BLaER1 (cell line): ENCODE measurements around the gene NTRK3.

Experiments
- H3K27ac ChIP-seq: shearing (Covaris generic); formaldehyde crosslinking; 2 replicates; pipeline ENCODE4 v1.8.1; 2022
- H3K27me3 ChIP-seq: shearing (Covaris generic); formaldehyde crosslinking; 2 replicates; pipeline ENCODE4 v1.8.1; 2022
- H3K36me3 ChIP-seq: shearing (Covaris generic); formaldehyde crosslinking; 2 replicates; pipeline ENCODE4 v1.8.1; 2022
- H3K4me1 ChIP-seq: shearing (Covaris generic); formaldehyde crosslinking; 2 replicates; pipeline ENCODE4 v1.8.1; 2022
- H3K4me2 ChIP-seq: shearing (Covaris generic); formaldehyde crosslinking; 2 replicates; pipeline ENCODE4 v1.8.1; 2022
- H3K4me3 ChIP-seq: shearing (Covaris generic); formaldehyde crosslinking; 2 replicates; pipeline ENCODE4 v1.8.1; 2022
- H3K9ac ChIP-seq: shearing (Covaris generic); formaldehyde crosslinking; 2 replicates; pipeline ENCODE4 v1.8.1; 2022
- H3K9me3 ChIP-seq: shearing (Covaris generic); formaldehyde crosslinking; 2 replicates; pipeline ENCODE4 v1.8.1; 2022
- H4K20me1 ChIP-seq: shearing (Covaris generic); formaldehyde crosslinking; 2 replicates; pipeline ENCODE4 v1.8.1; 2022
- Cebpa-rat ChIP-seq: shearing (Covaris generic); IDR thresholded peaks from 2 replicates; pipeline ENCODE4 v1.8.1; 2022

Gene NTRK3

DNA sequence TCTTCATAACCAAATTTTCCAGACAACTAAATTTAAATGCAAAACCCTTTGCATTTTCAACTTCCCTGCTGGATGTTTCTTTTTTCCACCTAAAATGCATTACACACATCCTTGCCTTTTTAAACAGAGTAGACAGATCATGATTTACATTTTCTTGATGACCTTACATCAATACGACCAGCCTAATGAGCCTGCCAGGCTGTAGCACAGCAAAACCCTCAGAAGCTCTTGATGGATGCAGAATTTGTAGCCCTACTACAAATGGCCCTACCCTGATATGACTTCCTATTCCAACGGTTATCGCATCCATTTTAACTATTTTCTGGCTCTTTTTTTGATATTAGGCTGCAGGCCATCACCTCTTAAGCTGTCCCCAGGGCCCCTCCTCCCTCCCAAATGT lies 66.3 kb downstream of the NTRK3 start:
- H3K9ac ChIP-seq: no peak overlapping the region
- H4K20me1 ChIP-seq: no peaks in the 10 kb centered on the region
- peaks cover 42% of the 10 kb centered on the region for H3K4me1 ChIP-seq
- no peak overlapping the region for H3K27ac ChIP-seq
- no peaks in the 10 kb centered on the region for H3K36me3 ChIP-seq
- no peaks in the 10 kb centered on the region for H3K9me3 ChIP-seq
- no peak for TF ChIP-seq Cebpa-rat
- no peaks in the 10 kb centered on the region for H3K27me3 ChIP-seq
- no peak overlapping the region for H3K4me2 ChIP-seq
- no peak overlapping the region for H3K4me3 ChIP-seq

DNA sequence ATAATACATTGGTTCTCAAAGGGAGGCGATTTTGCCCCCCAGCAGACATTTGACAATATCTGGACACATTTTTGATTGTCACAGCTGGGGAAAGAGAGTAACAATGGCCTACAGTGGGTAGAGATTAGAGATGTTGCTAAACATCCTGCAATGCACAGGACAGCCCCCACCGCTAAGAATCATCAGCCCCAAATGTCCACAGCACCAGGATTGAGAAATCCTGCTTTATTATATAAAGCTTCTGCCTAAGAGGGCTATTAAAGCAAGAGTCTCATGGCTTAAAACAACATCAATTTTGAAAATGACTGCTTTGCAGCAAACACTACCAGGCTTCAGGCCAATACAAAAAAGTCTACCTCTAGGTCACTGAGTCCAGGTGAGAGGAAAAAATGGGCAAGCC lies 68.2 kb downstream of the NTRK3 start:
- Histone ChIP-seq H3K9ac (no peak overlapping the region), H3K4me3 (no peak overlapping the region), H4K20me1 (no peaks in the 10 kb centered on the region), H3K27ac (no peak overlapping the region), H3K4me1 (peaks cover 42% of the 10 kb centered on the region), H3K27me3 (no peaks in the 10 kb centered on the region), H3K4me2 (peak overlapping the region; percentile 64), H3K9me3 (no peaks in the 10 kb centered on the region), H3K36me3 (no peaks in the 10 kb centered on the region)
- no peak for TF ChIP-seq Cebpa-rat

DNA sequence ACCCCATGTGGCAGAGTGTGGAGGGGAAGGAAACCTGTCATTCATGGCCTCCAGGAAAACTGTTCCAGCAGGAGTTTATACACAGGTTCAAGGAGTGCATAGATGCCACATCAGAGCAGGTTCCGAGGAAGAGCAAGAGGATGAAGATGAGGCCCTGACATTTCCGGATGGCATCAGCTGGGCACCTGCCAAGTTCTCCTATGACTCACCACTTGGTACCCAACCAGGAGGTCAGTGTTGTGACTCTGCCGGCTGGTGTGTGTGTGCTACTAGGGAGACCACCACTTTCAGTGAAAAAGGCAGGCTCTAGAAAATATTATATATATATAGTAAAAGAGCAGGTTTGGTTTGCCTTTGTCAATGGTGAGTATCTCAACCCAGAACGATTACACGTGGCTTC lies 69.3 kb downstream of the NTRK3 start:
- no peak for TF ChIP-seq Cebpa-rat
- Histone ChIP-seq H3K4me3 (no peak overlapping the region), H3K4me2 (peak overlapping the region; percentile 64)

DNA sequence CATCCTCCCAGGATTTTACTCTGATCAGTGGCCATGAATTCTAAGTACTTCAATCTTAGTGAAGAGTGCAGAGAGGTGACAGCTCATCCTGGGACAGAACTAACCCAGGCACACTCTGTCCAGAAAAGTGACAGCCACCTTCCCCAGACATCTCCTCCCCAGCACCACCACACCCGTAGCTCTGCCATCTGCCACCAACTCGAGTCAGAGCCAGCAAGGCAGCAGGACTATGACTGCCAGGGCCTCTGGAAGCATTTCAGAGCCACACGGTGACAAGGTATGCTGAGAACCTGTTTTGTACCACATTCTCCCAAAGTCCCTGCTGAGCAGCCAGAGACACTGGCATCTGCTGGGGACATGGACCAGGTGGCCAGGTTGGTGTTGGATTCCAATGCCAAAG lies 71.0 kb downstream of the NTRK3 start:
- H3K4me3 ChIP-seq: no peak overlapping the region
- TF ChIP-seq Cebpa-rat: no peak
- H3K27me3 ChIP-seq: no peaks in the 10 kb centered on the region
- peaks cover 46% of the 10 kb centered on the region for H3K4me1 ChIP-seq
- no peak overlapping the region for H3K4me2 ChIP-seq
- no peaks in the 10 kb centered on the region for H3K36me3 ChIP-seq
- no peak overlapping the region for H3K9ac ChIP-seq
- no peaks in the 10 kb centered on the region for H4K20me1 ChIP-seq
- H3K27ac ChIP-seq: no peak overlapping the region
- no peaks in the 10 kb centered on the region for H3K9me3 ChIP-seq

More for the DNA sequence above, 69.3 kb downstream of the NTRK3 start:
- no peaks in the 10 kb centered on the region for H3K9me3 ChIP-seq
- peaks cover 45% of the 10 kb centered on the region for H3K4me1 ChIP-seq
- no peaks in the 10 kb centered on the region for H4K20me1 ChIP-seq
- H3K9ac ChIP-seq: no peak overlapping the region
- no peaks in the 10 kb centered on the region for H3K27me3 ChIP-seq
- H3K27ac ChIP-seq: no peak overlapping the region
- no peaks in the 10 kb centered on the region for H3K36me3 ChIP-seq

DNA sequence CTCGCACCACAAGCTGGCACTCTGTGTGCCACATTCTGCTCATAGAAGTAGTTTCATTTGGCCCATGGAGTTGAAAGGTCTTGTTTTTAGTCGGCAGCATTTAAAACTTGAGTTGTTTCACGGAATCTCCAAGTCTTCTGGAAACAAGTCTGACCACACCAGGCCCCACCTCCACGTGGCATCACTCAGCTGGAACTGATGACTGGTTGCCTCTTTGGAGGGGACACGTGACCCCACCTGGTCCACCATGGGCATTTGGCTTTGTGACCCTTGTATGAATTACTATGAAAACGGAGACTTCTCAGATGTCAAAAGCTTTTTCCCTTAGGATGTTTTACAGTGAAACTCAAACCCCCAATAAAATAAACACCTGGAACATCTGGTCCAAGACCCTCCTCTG lies 74.9 kb downstream of the NTRK3 start:
- Histone ChIP-seq H3K4me3 (no peak overlapping the region), H3K9me3 (no peaks in the 10 kb centered on the region), H3K4me1 (peaks cover 49% of the 10 kb centered on the region), H3K4me2 (peak overlapping the region; percentile 49), H4K20me1 (no peaks in the 10 kb centered on the region), H3K27ac (no peak overlapping the region; the same call in 1 of the 2 replicates), H3K36me3 (no peaks in the 10 kb centered on the region), H3K9ac (no peak overlapping the region), H3K27me3 (no peaks in the 10 kb centered on the region)
- no peak for TF ChIP-seq Cebpa-rat

DNA sequence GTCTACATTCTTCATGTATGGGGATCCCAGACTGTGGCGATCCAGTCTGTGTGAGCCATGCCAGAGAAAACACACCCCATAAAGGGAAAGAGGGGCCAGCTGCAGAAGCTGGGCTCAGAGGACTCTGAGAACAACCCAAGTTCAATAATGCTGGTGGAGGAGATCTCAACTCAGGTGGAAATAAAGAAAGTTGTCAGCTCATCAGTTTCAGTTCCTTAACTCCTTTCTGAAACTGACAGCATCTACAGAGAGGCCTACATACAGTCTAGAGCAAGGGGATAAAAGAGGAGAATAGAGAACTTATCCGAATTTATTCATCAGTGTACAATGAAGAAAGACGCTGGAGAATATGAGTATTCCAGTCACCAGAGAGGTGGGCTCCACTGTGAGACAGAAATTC lies 77.0 kb downstream of the NTRK3 start:
- Histone ChIP-seq H3K9me3 (no peaks in the 10 kb centered on the region), H3K27ac (no peak overlapping the region), H3K4me1 (peaks cover 50% of the 10 kb centered on the region), H3K4me3 (no peak overlapping the region), H3K4me2 (peak overlapping the region; percentile 65), H3K9ac (no peak overlapping the region), H4K20me1 (no peaks in the 10 kb centered on the region), H3K36me3 (no peaks in the 10 kb centered on the region), H3K27me3 (no peaks in the 10 kb centered on the region)
- TF ChIP-seq Cebpa-rat: no peak

DNA sequence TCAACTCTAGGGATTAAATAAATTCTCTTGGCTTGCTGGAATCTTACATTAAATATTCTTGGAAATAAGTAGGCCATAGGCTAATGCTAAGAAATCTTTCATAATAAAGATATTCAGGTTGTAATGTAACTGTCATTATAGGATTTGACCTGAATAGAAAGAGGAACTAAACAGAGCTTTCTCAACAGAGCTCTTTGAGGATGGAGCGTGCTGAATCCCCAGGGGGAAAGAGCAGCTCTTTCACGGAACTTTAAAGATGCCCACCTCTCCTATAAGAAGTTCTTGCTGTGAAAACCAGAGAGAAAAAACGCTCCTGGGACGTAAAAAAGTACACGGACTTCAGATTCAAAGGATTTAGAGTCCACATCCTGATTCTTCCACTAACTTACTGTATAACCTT lies 77.9 kb downstream of the NTRK3 start:
- Histone ChIP-seq H3K9me3 (no peaks in the 10 kb centered on the region), H3K27me3 (no peaks in the 10 kb centered on the region), H3K4me1 (peaks cover 54% of the 10 kb centered on the region), H3K36me3 (no peaks in the 10 kb centered on the region), H3K27ac (no peak overlapping the region), H3K4me3 (no peak overlapping the region), H3K9ac (no peak overlapping the region), H4K20me1 (no peaks in the 10 kb centered on the region), H3K4me2 (peak overlapping the region; percentile 65)
- no peak for TF ChIP-seq Cebpa-rat

DNA sequence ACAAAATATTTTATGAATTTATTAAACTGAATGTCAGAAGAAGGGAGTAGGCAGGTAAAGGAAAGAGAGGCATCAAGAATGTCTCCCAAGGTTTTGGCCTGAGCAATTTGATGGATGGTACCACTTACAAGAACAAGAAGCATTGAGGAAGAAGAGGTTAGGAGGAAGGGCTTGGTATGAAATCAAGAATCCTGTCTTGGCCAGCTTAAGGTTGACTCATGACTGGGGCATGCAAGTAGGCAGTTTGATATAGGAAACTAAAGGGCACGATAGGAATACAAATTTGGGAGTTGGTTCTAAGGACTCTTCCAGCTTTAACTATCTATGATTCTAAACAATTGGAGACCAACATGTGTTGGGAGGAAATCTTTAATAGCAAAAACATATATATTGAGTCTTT lies 79.1 kb downstream of the NTRK3 start:
- Histone ChIP-seq H3K4me3 (no peak overlapping the region), H4K20me1 (no peaks in the 10 kb centered on the region), H3K27me3 (no peaks in the 10 kb centered on the region), H3K4me1 (peaks cover 50% of the 10 kb centered on the region), H3K27ac (no peak overlapping the region), H3K4me2 (no peak overlapping the region), H3K9ac (no peak overlapping the region), H3K9me3 (no peaks in the 10 kb centered on the region), H3K36me3 (no peaks in the 10 kb centered on the region)
- TF ChIP-seq Cebpa-rat: no peak

DNA sequence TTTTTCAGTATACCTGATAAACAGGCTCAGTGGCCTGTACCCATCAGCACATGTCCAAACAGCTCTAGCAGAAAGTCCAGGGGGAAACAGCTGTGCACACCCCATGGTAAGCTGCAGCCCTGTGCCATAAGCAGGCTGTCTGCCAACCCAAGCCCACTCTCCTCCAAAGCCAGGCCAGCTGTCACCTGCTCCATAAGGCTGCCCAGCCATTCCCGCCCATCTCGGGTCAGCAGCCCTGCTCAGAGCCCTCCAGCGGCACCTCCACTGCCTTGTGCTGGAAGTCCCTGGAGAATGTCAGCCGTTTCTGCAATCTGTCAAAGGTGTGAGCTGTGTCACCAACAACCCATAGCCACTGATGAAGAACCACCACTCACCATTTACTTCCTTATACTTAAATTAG lies 82.0 kb downstream of the NTRK3 start:
- H3K9ac ChIP-seq: no peak overlapping the region
- no peaks in the 10 kb centered on the region for H3K36me3 ChIP-seq
- no peak overlapping the region for H3K4me3 ChIP-seq
- H3K4me1 ChIP-seq: peaks cover 28% of the 10 kb centered on the region
- peak overlapping the region; percentile 25; the same call in 1 of the 2 replicates for H3K4me2 ChIP-seq
- no peak for TF ChIP-seq Cebpa-rat
- H3K27ac ChIP-seq: no peak overlapping the region
- no peaks in the 10 kb centered on the region for H3K9me3 ChIP-seq
- H4K20me1 ChIP-seq: no peaks in the 10 kb centered on the region
- H3K27me3 ChIP-seq: no peaks in the 10 kb centered on the region

DNA sequence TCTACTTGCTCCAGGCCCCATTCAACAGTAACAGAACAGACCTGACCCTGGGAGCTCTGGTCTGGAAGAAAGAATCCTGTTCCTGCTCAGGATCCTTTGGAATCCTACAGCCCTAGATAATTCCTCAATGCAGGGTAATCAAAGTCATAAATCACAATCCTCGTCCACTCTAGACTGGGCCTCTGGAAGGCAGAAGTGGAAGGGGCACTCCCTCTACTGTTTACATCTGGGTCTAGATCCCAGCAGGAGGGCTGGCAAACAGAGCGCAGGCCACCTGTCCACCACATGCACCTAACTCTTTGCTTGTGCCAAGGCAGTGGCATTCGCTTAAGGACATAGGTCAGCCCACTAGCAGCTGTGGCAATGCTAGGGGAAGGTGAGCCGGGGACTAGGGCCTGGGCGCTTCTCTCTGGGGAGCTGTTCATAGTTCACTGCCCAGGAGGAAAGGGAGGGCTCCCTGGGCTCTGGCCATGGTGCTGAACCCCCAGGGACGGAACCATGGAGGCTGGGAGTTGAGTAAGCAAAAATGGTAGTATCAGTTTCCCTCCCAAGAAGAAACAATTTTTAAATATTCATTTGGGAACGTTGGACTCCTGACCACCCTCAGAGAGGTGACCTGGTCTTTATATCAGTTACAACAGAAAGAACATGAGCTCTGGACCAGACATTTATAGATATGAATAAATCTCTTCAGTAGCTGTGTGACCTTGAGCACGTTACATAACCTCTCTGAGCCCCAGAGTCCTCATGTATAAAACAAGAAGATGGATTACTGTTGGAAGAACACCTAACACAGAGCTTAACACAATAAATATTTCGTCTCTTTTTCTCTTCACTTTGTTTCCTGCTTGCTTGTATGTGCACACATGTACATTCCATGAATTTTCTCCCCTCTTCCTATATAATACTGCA lies 90.2 kb downstream of the NTRK3 start:
- Histone ChIP-seq H3K4me1 (peaks cover 5% of the 10 kb centered on the region), H3K4me2 (peak overlapping the region; percentile 29; the same call in 1 of the 2 replicates), H3K9ac (no peak overlapping the region), H3K27me3 (no peaks in the 10 kb centered on the region), H3K9me3 (no peaks in the 10 kb centered on the region), H3K4me3 (no peak overlapping the region), H4K20me1 (no peaks in the 10 kb centered on the region), H3K36me3 (no peaks in the 10 kb centered on the region), H3K27ac (no peak overlapping the region)
- no peak for TF ChIP-seq Cebpa-rat
